Hematopoietic multipotent progenitor cell treated with erythropoietin and hydrocortisone succinate and interleukin-3 and kit ligand, for 4 days (in vitro differentiated cells): ENCODE results near the gene CDC14B.
"Not testable (repeated sequence)": the region's sequence is repeated elsewhere in the genome, so short reads cannot be mapped to it uniquely, and the experiment has no call there.

Experiments
- DNase-seq: peaks from one replicate; pipeline ENCODE4 v3.0.0-alpha.2; 2015

The CDC14B gene

GRCh38 chr9:96585426-96585825, 34.2 kb downstream of the CDC14B start:
- no peak for DNase-seq

GRCh38 chr9:96582199-96582598, 37.4 kb downstream of the CDC14B start:
- DNase-seq = not testable (repeated sequence)

- no peak for DNase-seq
These were observed 37.9 kb downstream of the CDC14B start for GRCh38 chr9:96581786-96582185.

GRCh38 chr9:96581301-96581700, 38.3 kb downstream of the CDC14B start:
- no peak for DNase-seq

- no peak for DNase-seq
These were observed 44.7 kb downstream of the CDC14B start for GRCh38 chr9:96574931-96575351.

- no peak for DNase-seq
These were observed 45.2 kb downstream of the CDC14B start for GRCh38 chr9:96574455-96574854.

GRCh38 chr9:96567203-96567700, 52.4 kb downstream of the CDC14B start:
- DNase-seq = peak; percentile 46

GRCh38 chr9:96566498-96567202, 53.0 kb downstream of the CDC14B start:
- peak; percentile 91 for DNase-seq

GRCh38 chr9:96565671-96566497, 53.8 kb downstream of the CDC14B start:
- DNase-seq = no peak

GRCh38 chr9:96564217-96564616, 55.4 kb downstream of the CDC14B start:
- no peak for DNase-seq

- no peak for DNase-seq
These were observed 60.2 kb downstream of the CDC14B start for GRCh38 chr9:96559339-96559943.

GRCh38 chr9:96557921-96558320, 61.7 kb downstream of the CDC14B start:
- peak; percentile 14 for DNase-seq

- DNase-seq = no peak
These were observed 62.8 kb downstream of the CDC14B start for GRCh38 chr9:96556701-96557461.

- peak; percentile 20 for DNase-seq
These were observed 63.9 kb downstream of the CDC14B start for GRCh38 chr9:96555567-96556386.

- no peak for DNase-seq
These were observed 64.7 kb downstream of the CDC14B start for GRCh38 chr9:96554801-96555566.

- DNase-seq = no peak
These were observed 65.3 kb downstream of the CDC14B start for GRCh38 chr9:96554326-96554725.

GRCh38 chr9:96553070-96553469, 66.6 kb downstream of the CDC14B start:
- DNase-seq = no peak

GRCh38 chr9:96551403-96551802, 68.2 kb downstream of the CDC14B start:
- no peak for DNase-seq

- no peak for DNase-seq
These were observed 69.0 kb downstream of the CDC14B start for GRCh38 chr9:96550659-96551058.

- DNase-seq = not testable (repeated sequence)
These were observed 76.5 kb downstream of the CDC14B start for GRCh38 chr9:96543131-96543530.

- DNase-seq = no peak
These were observed 79.5 kb downstream of the CDC14B start for GRCh38 chr9:96540106-96540505.
